Measurements from ENCODE around the gene TRAF6. TPM values are rescaled to one million over a fixed set of nuclear protein-coding genes. Genes with fewer than 3 reads are reported as not detected.

Gene TRAF6
- total and polyA plus RNA-seq, 11 donors = 2.7 to 17.4 (median 12.8) TPM

- WGBS, 4 donors = 8 to 13% (median 10%) methylated on average over 8 of the region's 8 CpGs
- H3K27me3 ChIP-seq = no peaks in the 10 kb centered on the region
- TF ChIP-seq CTCF (IDR thresholded peaks at IDR 0.05) (no peak), POLR2A (IDR thresholded peaks at IDR 0.05) (no peak)
- H3K9me3 ChIP-seq = peaks cover 0 to 16% (median 7%) of the 10 kb centered on the region in 12 donors
- H3K27ac ChIP-seq = peak overlapping the region; percentile 73 to 96 (median 89)
- peak overlapping the region; percentile 62 to 98 (median 86) for H3K4me3 ChIP-seq
- intact Hi-C loops (cut with DNase I) = loop anchor here in 2 of 10 donors (2.0 to 10.0 kb wide), 2 partner anchors 30 to 84 kb away; partner anchors contain the start of genes IFTAP (in 1 of the 2) and RAG2 (in 1 of the 2)
- peaks cover 0 to 39% (median 22%) of the 10 kb centered on the region in 12 donors for H3K4me1 ChIP-seq
- ATAC-seq (peak in 3 of 4 donors; percentile 9 to 33 (median 24)), DNase-seq (peak in 1 of 5 donors; percentile 18)
- H3K36me3 ChIP-seq = no peaks in the 10 kb centered on the region
Measured at GRCh38 chr11:36510594-36510942, 496 bp upstream of the TRAF6 start.

- peak overlapping the region; percentile 62 to 98 (median 86) for H3K4me3 ChIP-seq
- H3K27me3 ChIP-seq = no peaks in the 10 kb centered on the region
- H3K27ac ChIP-seq = peak overlapping the region; percentile 73 to 96 (median 89)
- ATAC-seq (peak in 3 of 4 donors; percentile 9 to 38 (median 25)), DNase-seq (no peak)
- intact Hi-C loops (cut with DNase I) = loop anchor here in 1 of 10 donors (10.0 kb wide), 1 partner anchor 1594 kb away; the partner anchor contains the start of genes APIP and PDHX
- H3K9me3 ChIP-seq = peaks cover 0 to 12% (median 5%) of the 10 kb centered on the region in 12 donors
- WGBS, 4 donors = 0 to 1% (median 1%) methylated on average over 15 of the region's 15 CpGs
- H3K36me3 ChIP-seq = peaks cover 0 to 1% (median 0%) of the 10 kb centered on the region in 9 donors
- peaks cover 0 to 46% (median 25%) of the 10 kb centered on the region in 12 donors for H3K4me1 ChIP-seq
- no peak for TF ChIP-seq CTCF (IDR thresholded peaks at IDR 0.05)
- no peak for TF ChIP-seq POLR2A (IDR thresholded peaks at IDR 0.05)
Measured at GRCh38 chr11:36509201-36509639, 852 bp downstream of the TRAF6 start.

GRCh38 chr11:36508743-36509142 lies 1.3 kb downstream of the TRAF6 start:
- Histone ChIP-seq H3K27ac (peak overlapping the region; percentile 73 to 96 (median 89)), H3K36me3 (peaks cover 0 to 6% (median 0%) of the 10 kb centered on the region in 9 donors), H3K4me1 (peaks cover 4 to 48% (median 28%) of the 10 kb centered on the region in 12 donors), H3K9me3 (peaks cover 0 to 7% (median 1%) of the 10 kb centered on the region in 12 donors), H3K4me3 (peak overlapping the region; percentile 62 to 98 (median 86)), H3K27me3 (no peaks in the 10 kb centered on the region)
- DNase-seq (no peak), ATAC-seq (no peak)
- WGBS, 4 donors = 1 to 13% (median 11%) methylated on average over 3 of the region's 3 CpGs
- TF ChIP-seq CTCF (IDR thresholded peaks at IDR 0.05) (no peak), POLR2A (IDR thresholded peaks at IDR 0.05) (no peak)
- intact Hi-C loops (cut with DNase I) = loop anchor here in 1 of 10 donors (10.0 kb wide), 1 partner anchor 1594 kb away; the partner anchor contains the start of genes APIP and PDHX

- Histone ChIP-seq H3K9me3 (peaks cover 0 to 1% (median 0%) of the 10 kb centered on the region in 12 donors), H3K4me1 (peaks cover 4 to 56% (median 36%) of the 10 kb centered on the region in 12 donors), H3K4me3 (peak overlapping the region in 9 of 12 donors; percentile 62 to 98 (median 81)), H3K36me3 (peaks cover 0 to 9% (median 0%) of the 10 kb centered on the region in 9 donors), H3K27me3 (no peaks in the 10 kb centered on the region), H3K27ac (peak overlapping the region in 8 of 12 donors; percentile 86 to 96 (median 91))
- no peak for TF ChIP-seq POLR2A (IDR thresholded peaks at IDR 0.05)
- TF ChIP-seq CTCF (IDR thresholded peaks at IDR 0.05) = no peak
- intact Hi-C loops (cut with DNase I) = loop anchor here in 1 of 10 donors (10.0 kb wide), 1 partner anchor 1593 kb away; the partner anchor contains the start of genes APIP and PDHX
- DNase-seq (no peak), ATAC-seq (no peak)
- 44 to 56% (median 52%) methylated on average over 7 of the region's 7 CpGs for WGBS, 4 donors
Measured at GRCh38 chr11:36507824-36508489, 2.1 kb downstream of the TRAF6 start.

All from heart left ventricle (tissue), 16 donors.